SK-N-SH treated with all-trans-retinoic acid at 6 μM for 48 hours (cell line): ENCODE measurements around the gene KCNC4.

ENCODE experiments used
- ARNTL ChIP-seq: fragments of 450-650 bp; formaldehyde crosslinking; IDR thresholded peaks from 2 replicates; pipeline ENCODE4 v1.5.0; 2020; ENCODE audit warnings: low read depth, mild to moderate bottlenecking, moderate library complexity, borderline replicate concordance
- BACH2 ChIP-seq: fragments of 250-450 bp; sonication (Bioruptor Pico); IDR thresholded peaks from 2 replicates; pipeline ENCODE4 v1.9.0; 2021; ENCODE audit warnings: mild to moderate bottlenecking, borderline replicate concordance
- CREB5 ChIP-seq: fragments of 250-450 bp; sonication (Bioruptor Pico); IDR thresholded peaks from 2 replicates; pipeline ENCODE4 v1.5.1; 2020; ENCODE audit warnings: low read depth, mild to moderate bottlenecking, moderate library complexity
- CSDC2 ChIP-seq: fragments of 250-450 bp; sonication (Bioruptor Pico); IDR thresholded peaks from 2 replicates; pipeline ENCODE4 v1.5.0; 2020; ENCODE audit warnings: mild to moderate bottlenecking, moderate library complexity
- POU6F1 ChIP-seq: fragments of 250-450 bp; sonication (Bioruptor Pico); IDR thresholded peaks from 2 replicates; pipeline ENCODE4 v1.8.0; 2021; ENCODE audit warnings: low read depth, mild to moderate bottlenecking, moderate library complexity, borderline replicate concordance
- TCF4 ChIP-seq: fragments of 250-450 bp; sonication (Bioruptor Pico); IDR thresholded peaks from 2 replicates; pipeline ENCODE4 v1.8.0; 2021; ENCODE audit warnings: mild to moderate bottlenecking, moderate library complexity, borderline replicate concordance
- TOX ChIP-seq: fragments of 250-450 bp; sonication (Bioruptor Pico); IDR thresholded peaks from 2 replicates; pipeline ENCODE4 v1.8.0; 2021; ENCODE audit warnings: mild to moderate bottlenecking, moderate library complexity, borderline replicate concordance
- TSHZ2 ChIP-seq: fragments of 250-450 bp; sonication (Bioruptor Pico); IDR thresholded peaks from 2 replicates; pipeline ENCODE4 v1.5.0; 2020; ENCODE audit warnings: mild to moderate bottlenecking, moderate library complexity
- ZC3H10 ChIP-seq: fragments of 250-450 bp; sonication (Bioruptor Pico); IDR thresholded peaks from 2 replicates; pipeline ENCODE4 v1.5.1; 2021; ENCODE audit warnings: mild to moderate bottlenecking, moderate library complexity
- ZFP3 ChIP-seq: fragments of 250-450 bp; sonication (Bioruptor Pico); IDR thresholded peaks from 2 replicates; pipeline ENCODE4 v1.5.0; 2020; ENCODE audit warnings: mild to moderate bottlenecking, moderate library complexity
- ZNF8 ChIP-seq: fragments of 450-650 bp; formaldehyde crosslinking; IDR thresholded peaks from 2 replicates; pipeline ENCODE4 v1.5.0; 2020; ENCODE audit warnings: mild to moderate bottlenecking, moderate library complexity

GRCh38 chr1:110233861-110234260 is 23.7 kb downstream of the KCNC4 start:
- no peak for TF ChIP-seq ARNTL (CRISPR knock-in tag)
- TF ChIP-seq ZC3H10 (CRISPR knock-in tag), result no peak
- no peak for TF ChIP-seq BACH2 (CRISPR knock-in tag)
- no peak for TF ChIP-seq ZFP3 (CRISPR knock-in tag)
- no peak for TF ChIP-seq TCF4 (CRISPR knock-in tag)
- no peak for TF ChIP-seq POU6F1 (CRISPR knock-in tag)
- TF ChIP-seq ZNF8 (CRISPR knock-in tag), result no peak
- TF ChIP-seq TOX, result no peak
- no peak for TF ChIP-seq CSDC2 (CRISPR knock-in tag)
- no peak for TF ChIP-seq CREB5 (CRISPR knock-in tag)
- no peak for TF ChIP-seq TSHZ2 (CRISPR knock-in tag)
